BLaER1 treated with 17β-estradiol and CSF1 and Interleukin-3, amounts not matched to agents 10 nM and 100 nM (cell line): Measurements from ENCODE around the gene HMCN1.
A peak's percentile ranks its signal among the peaks of the same experiment; 100 is the strongest.

Experiments
- H3K27ac ChIP-seq, 11 experiments: shearing (Covaris generic); formaldehyde crosslinking; 2 replicates each; pipeline ENCODE4 v1.8.1; 2022
- H3K27me3 ChIP-seq, 11 experiments: shearing (Covaris generic); formaldehyde crosslinking; 2 replicates each; pipeline ENCODE4 v1.8.1; 2022
- H3K36me3 ChIP-seq, 11 experiments: shearing (Covaris generic); formaldehyde crosslinking; 2 replicates each; pipeline ENCODE4 v1.8.1; 2022
- H3K4me1 ChIP-seq, 10 experiments: shearing (Covaris generic); formaldehyde crosslinking; 2 replicates each; pipeline ENCODE4 v1.8.1; 2022
- H3K4me2 ChIP-seq, 11 experiments: shearing (Covaris generic); formaldehyde crosslinking; 2 replicates each; pipeline ENCODE4 v1.8.1; 2022
- H3K4me3 ChIP-seq, 10 experiments: shearing (Covaris generic); formaldehyde crosslinking; 2 replicates each; pipeline ENCODE4 v1.8.1; 2022
- H3K9ac ChIP-seq, 11 experiments: shearing (Covaris generic); formaldehyde crosslinking; 2 replicates each; pipeline ENCODE4 v1.8.1; 2022
- H3K9me3 ChIP-seq, 11 experiments: shearing (Covaris generic); formaldehyde crosslinking; replicated peaks in 1 of 11; 2 replicates each; pipeline ENCODE4 v1.8.1; 2022
- H4K20me1 ChIP-seq, 11 experiments: shearing (Covaris generic); formaldehyde crosslinking; 2 replicates each; pipeline ENCODE4 v1.8.1; 2022
- Cebpa-rat ChIP-seq, 11 experiments: shearing (Covaris generic); IDR thresholded peaks; 2 replicates each; pipeline ENCODE4 v1.8.1; 2022

HMCN1 gene

GRCh38 chr1:185921636-185922035 lies 187.4 kb downstream of the HMCN1 start:
- no peaks in the 10 kb centered on the region for H3K36me3 ChIP-seq
- H3K4me2 ChIP-seq, result no peak overlapping the region
- H4K20me1 ChIP-seq, result no peaks in the 10 kb centered on the region; a peak in 1 of 22 replicates
- no peak overlapping the region for H3K9ac ChIP-seq
- no peaks in the 10 kb centered on the region for H3K4me1 ChIP-seq
- H3K27ac ChIP-seq, result no peak overlapping the region
- no peaks in the 10 kb centered on the region for H3K27me3 ChIP-seq
- H3K4me3 ChIP-seq, result no peak overlapping the region
- TF ChIP-seq Cebpa-rat (IDR thresholded peaks at IDR 0.05), result no peak
- H3K9me3 ChIP-seq, result no peaks in the 10 kb centered on the region

- H3K4me2 ChIP-seq, result no peak overlapping the region
- no peaks in the 10 kb centered on the region for H4K20me1 ChIP-seq
- H3K4me1 ChIP-seq, result no peaks in the 10 kb centered on the region
- TF ChIP-seq Cebpa-rat (IDR thresholded peaks at IDR 0.05), result no peak
- no peaks in the 10 kb centered on the region for H3K9me3 ChIP-seq
- no peak overlapping the region for H3K27ac ChIP-seq
- H3K4me3 ChIP-seq, result no peak overlapping the region
- H3K9ac ChIP-seq, result no peak overlapping the region
- no peaks in the 10 kb centered on the region for H3K27me3 ChIP-seq
- H3K36me3 ChIP-seq, result no peaks in the 10 kb centered on the region
Observed at GRCh38 chr1:185926588-185926987, 192.4 kb downstream of the HMCN1 start.

- no peaks in the 10 kb centered on the region for H3K9me3 ChIP-seq
- H3K27ac ChIP-seq, result no peak overlapping the region
- H3K27me3 ChIP-seq, result no peaks in the 10 kb centered on the region
- H3K9ac ChIP-seq, result no peak overlapping the region
- no peak for TF ChIP-seq Cebpa-rat (IDR thresholded peaks at IDR 0.05)
- H3K4me2 ChIP-seq, result no peak overlapping the region
- H3K4me3 ChIP-seq, result no peak overlapping the region
- H3K4me1 ChIP-seq, result 0 out of 20 replicates have a peak, but pooled peaks cover 0 to 6% (median 0%) of the 10 kb centered on the region in 10 experiments
- no peaks in the 10 kb centered on the region for H3K36me3 ChIP-seq
- H4K20me1 ChIP-seq, result no peaks in the 10 kb centered on the region
Observed at GRCh38 chr1:185929776-185930175, 195.6 kb downstream of the HMCN1 start.

- no peaks in the 10 kb centered on the region for H3K9me3 ChIP-seq
- no peak overlapping the region for H3K9ac ChIP-seq
- no peaks in the 10 kb centered on the region for H3K27me3 ChIP-seq
- no peaks in the 10 kb centered on the region for H4K20me1 ChIP-seq
- no peak overlapping the region for H3K4me3 ChIP-seq
- no peak for TF ChIP-seq Cebpa-rat (IDR thresholded peaks at IDR 0.05)
- H3K4me2 ChIP-seq, result no peak overlapping the region
- H3K27ac ChIP-seq, result no peak overlapping the region
- H3K36me3 ChIP-seq, result no peaks in the 10 kb centered on the region
- H3K4me1 ChIP-seq, result 0 out of 20 replicates have a peak, but pooled peaks cover 0 to 6% (median 0%) of the 10 kb centered on the region in 10 experiments
Observed at GRCh38 chr1:185931438-185931837, 197.2 kb downstream of the HMCN1 start.

- H3K27ac ChIP-seq, result no peak overlapping the region
- H3K4me3 ChIP-seq, result no peak overlapping the region
- 0 out of 20 replicates have a peak, but pooled peaks cover 0 to 6% (median 0%) of the 10 kb centered on the region in 10 experiments for H3K4me1 ChIP-seq
- H3K4me2 ChIP-seq, result no peak overlapping the region
- no peak overlapping the region for H3K9ac ChIP-seq
- no peak for TF ChIP-seq Cebpa-rat (IDR thresholded peaks at IDR 0.05)
- H3K36me3 ChIP-seq, result no peaks in the 10 kb centered on the region
- H4K20me1 ChIP-seq, result no peaks in the 10 kb centered on the region
- no peaks in the 10 kb centered on the region for H3K9me3 ChIP-seq
- H3K27me3 ChIP-seq, result no peaks in the 10 kb centered on the region
Observed at GRCh38 chr1:185933580-185933979, 199.4 kb downstream of the HMCN1 start.

GRCh38 chr1:185934476-185935189 lies 200.4 kb downstream of the HMCN1 start:
- Histone ChIP-seq H3K4me3 (no peak overlapping the region), H3K4me1 (0 out of 20 replicates have a peak, but pooled peaks cover 0 to 6% (median 0%) of the 10 kb centered on the region in 10 experiments), H3K36me3 (no peaks in the 10 kb centered on the region), H3K27me3 (no peaks in the 10 kb centered on the region), H3K9ac (no peak overlapping the region), H3K27ac (no peak overlapping the region), H3K9me3 (no peaks in the 10 kb centered on the region), H3K4me2 (peak overlapping the region in 2 of 11 experiments; percentile 17 to 25; a peak in 1 of 22 replicates), H4K20me1 (no peaks in the 10 kb centered on the region)
- TF ChIP-seq Cebpa-rat (IDR thresholded peaks at IDR 0.05), result no peak

- H4K20me1 ChIP-seq, result no peaks in the 10 kb centered on the region
- H3K36me3 ChIP-seq, result no peaks in the 10 kb centered on the region
- H3K4me1 ChIP-seq, result 0 out of 20 replicates have a peak, but pooled peaks cover 0 to 6% (median 0%) of the 10 kb centered on the region in 10 experiments
- TF ChIP-seq Cebpa-rat (IDR thresholded peaks at IDR 0.05), result no peak
- no peak overlapping the region for H3K27ac ChIP-seq
- no peak overlapping the region for H3K4me2 ChIP-seq
- no peak overlapping the region for H3K9ac ChIP-seq
- H3K4me3 ChIP-seq, result no peak overlapping the region
- H3K9me3 ChIP-seq, result no peaks in the 10 kb centered on the region
- no peaks in the 10 kb centered on the region for H3K27me3 ChIP-seq
Observed at GRCh38 chr1:185935360-185935759, 201.2 kb downstream of the HMCN1 start.

- no peak for TF ChIP-seq Cebpa-rat (IDR thresholded peaks at IDR 0.05)
- Histone ChIP-seq H3K9ac (no peak overlapping the region), H3K36me3 (no peaks in the 10 kb centered on the region), H3K27ac (no peak overlapping the region), H3K27me3 (no peaks in the 10 kb centered on the region), H3K4me1 (0 out of 20 replicates have a peak, but pooled peaks cover 0 to 6% (median 0%) of the 10 kb centered on the region in 10 experiments), H3K4me2 (no peak overlapping the region), H3K9me3 (no peaks in the 10 kb centered on the region), H4K20me1 (no peaks in the 10 kb centered on the region), H3K4me3 (no peak overlapping the region)
Observed at GRCh38 chr1:185936641-185937040, 202.4 kb downstream of the HMCN1 start.

- 0 out of 20 replicates have a peak, but pooled peaks cover 0 to 6% (median 0%) of the 10 kb centered on the region in 10 experiments for H3K4me1 ChIP-seq
- no peaks in the 10 kb centered on the region for H3K9me3 ChIP-seq
- H3K27me3 ChIP-seq, result no peaks in the 10 kb centered on the region
- H3K4me3 ChIP-seq, result no peak overlapping the region
- no peak overlapping the region for H3K27ac ChIP-seq
- no peak overlapping the region for H3K9ac ChIP-seq
- no peaks in the 10 kb centered on the region for H4K20me1 ChIP-seq
- H3K36me3 ChIP-seq, result no peaks in the 10 kb centered on the region
- no peak for TF ChIP-seq Cebpa-rat (IDR thresholded peaks at IDR 0.05)
- no peak overlapping the region for H3K4me2 ChIP-seq
Observed at GRCh38 chr1:185938396-185938795, 204.2 kb downstream of the HMCN1 start.

GRCh38 chr1:185939142-185939541 lies 205.0 kb downstream of the HMCN1 start:
- Histone ChIP-seq H3K4me2 (no peak overlapping the region), H3K27ac (no peak overlapping the region), H3K36me3 (no peaks in the 10 kb centered on the region), H3K9ac (no peak overlapping the region), H3K4me3 (no peak overlapping the region), H4K20me1 (no peaks in the 10 kb centered on the region), H3K9me3 (no peaks in the 10 kb centered on the region), H3K27me3 (no peaks in the 10 kb centered on the region), H3K4me1 (0 out of 20 replicates have a peak, but pooled peaks cover 0 to 6% (median 0%) of the 10 kb centered on the region in 10 experiments)
- no peak for TF ChIP-seq Cebpa-rat (IDR thresholded peaks at IDR 0.05)
